IMR-90 (cell line): Measurements from ENCODE around the gene DUOX2. TPM values are rescaled to one million over a fixed set of nuclear protein-coding genes. Genes with fewer than 3 reads are reported as not detected.

Source experiments
- ATAC-seq: fragments of 200-7000 bp; cut with Tn5 transposase; 2 replicates; pipeline ENCODE4 v1.9.1; 2020; ENCODE audit warnings: low read depth, mild to moderate bottlenecking, moderate library complexity
- BruUV-seq: library from RNA; stranded (reverse); fragments of 400-500 nt; replicated peaks from 2 replicates; lab custom pipeline; 2021; lab: Mats Ljungman, UMichigan
- CTCF ChIA-PET: fragments of 300-600 bp; formaldehyde crosslinking; extraction: SDS; loops from one replicate; lab custom pipeline; 2021; ENCODE audit warnings: antibody characterized with exemption; lab: Yijun Ruan, JAX
- POLR2A ChIA-PET: fragments of 300-600 bp; sonication (Branson Sonifier 250); formaldehyde crosslinking; loops from one replicate; lab custom pipeline; 2022; ENCODE audit warnings: antibody characterized with exemption; ENCODE audit not compliant: unreplicated experiment; lab: Charles Lee
- DNase-seq: peaks from one replicate; pipeline ENCODE4 v3.0.0; 2013
- H2AFZ ChIP-seq: replicated peaks from 2 replicates; pipeline ENCODE3; 2013; ENCODE audit warnings: low read length, mild to moderate bottlenecking; ENCODE audit not compliant: poor library complexity
- H2AK5ac ChIP-seq: 2 replicates; pipeline ENCODE4 v1.6.1; 2013; ENCODE audit warnings: low read depth, low read length, inconsistent platforms
- H2AK9ac ChIP-seq: replicated peaks from 2 replicates; pipeline ENCODE3; 2013; ENCODE audit warnings: mild to moderate bottlenecking, low read depth, low read length, moderate library complexity; ENCODE audit not compliant: poor library complexity
- H2BK120ac ChIP-seq: 2 replicates; pipeline ENCODE4 v1.6.1; 2013; ENCODE audit warnings: low read depth, low read length, inconsistent platforms
- H2BK15ac ChIP-seq: 3 replicates; pipeline ENCODE4 v1.6.1; 2013; ENCODE audit warnings: low read depth, low read length, inconsistent platforms
- H2BK20ac ChIP-seq: 2 replicates; pipeline ENCODE4 v1.6.1; 2013; ENCODE audit warnings: low read depth, mild to moderate bottlenecking, inconsistent platforms, low read length, moderate library complexity
- H2BK5ac ChIP-seq: 2 replicates; pipeline ENCODE4 v1.6.1; 2013; ENCODE audit warnings: mild to moderate bottlenecking, low read depth, low read length, inconsistent platforms; ENCODE audit not compliant: poor library complexity, severe bottlenecking
- H3K14ac ChIP-seq: replicated peaks from 2 replicates; pipeline ENCODE4 v1.6.1; 2013; ENCODE audit warnings: low read depth, low read length, inconsistent platforms
- H3K18ac ChIP-seq: 2 replicates; pipeline ENCODE4 v1.6.1; 2013; ENCODE audit warnings: low read depth, low read length, control low read depth
- H3K23ac ChIP-seq: 2 replicates; pipeline ENCODE4 v1.6.1; 2013; ENCODE audit warnings: low read depth, low read length, inconsistent platforms
- H3K27ac ChIP-seq: 2 replicates; pipeline ENCODE4 v1.5.1; 2013; ENCODE audit warnings: mild to moderate bottlenecking, control low read depth, low read length; ENCODE audit not compliant: insufficient read depth
- H3K27me3 ChIP-seq: 2 replicates; pipeline ENCODE4 v1.6.1; 2013; ENCODE audit warnings: low read length; ENCODE audit not compliant: control insufficient read depth, insufficient read depth
- H3K36me3 ChIP-seq: 2 replicates; pipeline ENCODE4 v1.6.1; 2013; ENCODE audit warnings: low read length, mixed read lengths; ENCODE audit not compliant: control insufficient read depth, insufficient read depth
- H3K4ac ChIP-seq: 2 replicates; pipeline ENCODE4 v1.6.1; 2013; ENCODE audit warnings: low read depth, low read length, inconsistent platforms
- H3K4me1 ChIP-seq: 2 replicates; pipeline ENCODE4 v1.6.1; 2013; ENCODE audit warnings: low read length, mixed read lengths; ENCODE audit not compliant: control insufficient read depth, insufficient read depth
- H3K4me2 ChIP-seq: 2 replicates; pipeline ENCODE4 v1.6.1; 2013; ENCODE audit warnings: low read depth, mild to moderate bottlenecking, control low read depth, low read length, moderate library complexity
- H3K4me3 ChIP-seq: 2 replicates; pipeline ENCODE4 v1.5.1; 2013; ENCODE audit warnings: low read depth, mild to moderate bottlenecking, control low read depth, low read length, moderate library complexity; ENCODE audit not compliant: insufficient read depth
- H3K56ac ChIP-seq: 2 replicates; pipeline ENCODE4 v1.6.1; 2013; ENCODE audit warnings: low read length, inconsistent platforms; ENCODE audit not compliant: insufficient read depth; ENCODE audit errors: extremely low read depth
- H3K79me1 ChIP-seq, 2 experiments: 2 replicates each; pipeline ENCODE4 v1.6.1; 2013; ENCODE audit warnings: low read length in 2 of 2, inconsistent platforms in 1 of 2, low read depth in 1 of 2
- H3K9ac ChIP-seq: 2 replicates; pipeline ENCODE4 v1.6.1; 2013; ENCODE audit warnings: low read depth, low read length, control low read depth
- H3K9me1 ChIP-seq: 2 replicates; pipeline ENCODE4 v1.6.1; 2013; ENCODE audit warnings: low read length, inconsistent platforms; ENCODE audit not compliant: insufficient read depth
- H3K9me3 ChIP-seq: 2 replicates; pipeline ENCODE4 v1.6.1; 2013; ENCODE audit warnings: low read length; ENCODE audit not compliant: control insufficient read depth, insufficient read depth
- H4K20me1 ChIP-seq: 2 replicates; pipeline ENCODE4 v1.6.1; 2013; ENCODE audit warnings: low read length, inconsistent platforms; ENCODE audit not compliant: insufficient read depth
- H4K5ac ChIP-seq: 2 replicates; pipeline ENCODE4 v1.6.1; 2013; ENCODE audit warnings: mild to moderate bottlenecking, low read depth, low read length, control low read depth
- H4K8ac ChIP-seq, 2 experiments: 2 replicates each; pipeline ENCODE4 v1.6.1; 2013; ENCODE audit warnings: low read depth in 2 of 2, low read length in 2 of 2, control low read depth in 1 of 2, inconsistent platforms in 1 of 2
- H4K91ac ChIP-seq: 2 replicates; pipeline ENCODE4 v1.6.1; 2013; ENCODE audit warnings: low read depth, low read length, inconsistent platforms; ENCODE audit not compliant: insufficient read depth
- ELK1 ChIP-seq: fragments of 150-350 bp; IDR thresholded peaks from 2 replicates; pipeline ENCODE4 v1.6.1; 2016; ENCODE audit warnings: low read depth, mild to moderate bottlenecking, low read length, moderate library complexity, borderline replicate concordance
- FOS ChIP-seq: fragments of 150-350 bp; IDR thresholded peaks from 2 replicates; pipeline ENCODE4 v1.6.1; 2016; ENCODE audit warnings: low read depth, low read length
- MAFK ChIP-seq: IDR thresholded peaks from 2 replicates; pipeline ENCODE4 v1.6.1; 2012; ENCODE audit warnings: low read depth, low read length, improper control_type of control experiment
- MXI1 ChIP-seq: IDR thresholded peaks from 2 replicates; pipeline ENCODE4 v1.6.1; 2012; ENCODE audit warnings: low read depth, mild to moderate bottlenecking, low read length, moderate library complexity, borderline replicate concordance
- NFE2L2 ChIP-seq: fragments of 150-350 bp; IDR thresholded peaks from 2 replicates; pipeline ENCODE4 v1.6.1; 2016; ENCODE audit warnings: low read depth, mild to moderate bottlenecking, low read length
- RAD21 ChIP-seq: IDR thresholded peaks from 2 replicates; pipeline ENCODE4 v1.6.1; 2012; ENCODE audit warnings: low read length, improper control_type of control experiment
- RFX5 ChIP-seq: IDR thresholded peaks from 2 replicates; pipeline ENCODE4 v1.8.0; 2012; ENCODE audit warnings: low read depth, mild to moderate bottlenecking, low read length, moderate library complexity
- SMC3 ChIP-seq: fragments of 150-350 bp; IDR thresholded peaks from 2 replicates; pipeline ENCODE4 v1.6.1; 2016; ENCODE audit warnings: low read depth, mild to moderate bottlenecking, antibody characterized with exemption, low read length, moderate library complexity
- USF2 ChIP-seq: fragments of 150-350 bp; IDR thresholded peaks from 2 replicates; pipeline ENCODE4 v1.6.1; 2017; ENCODE audit warnings: mild to moderate bottlenecking, antibody characterized with exemption, low read length, low read depth
- WGBS, 2 experiments: methylation state at CpG; one replicate each; pipeline versions ENCODE4 v1.1.5 to v1.1.7; 2013; ENCODE audit warnings: missing lambda C conversion rate in 2 of 2; ENCODE audit not compliant: insufficient read length in 1 of 2; ENCODE audit errors: extremely low coverage in 2 of 2; 5-methylcytosine and 5-hydroxymethylcytosine counted together
- dilution Hi-C: fragments of 300-500 bp; cut with HindIII; formaldehyde crosslinking; loops from one replicate; pipeline ENCODE4 v1.14.3; 2018; ENCODE audit warnings: low sequenced_read_pairs; ENCODE audit not compliant: unreplicated experiment
- in situ Hi-C: fragments of 300-500 bp; cut with MboI; formaldehyde crosslinking; loops from 3 replicates; pipeline ENCODE4 v1.14.3; 2019; ENCODE audit warnings: low sequenced_read_pairs, inconsistent platforms, mixed read lengths
- intact Hi-C: fragments of 100-400 bp; cut with micrococcal nuclease; formaldehyde crosslinking; loops from 2 replicates; pipeline ENCODE4 v1.10.0; 2022
- polyA plus RNA-seq, 3 experiments: library from polyadenylated mRNA; depleted of rRNA; stranded (reverse); fragments of >200 nt; gene quantifications; 2 replicates each; pipeline ENCODE4 v1.2.3, GENCODE V29; 2012; ENCODE audit warnings: low replicate concordance in 1 of 3
- total RNA-seq: library from RNA; depleted of rRNA; stranded (reverse); fragments of >200 nt; gene quantifications from 2 replicates; pipeline ENCODE4 v1.2.3, GENCODE V29; 2012

The DUOX2 gene
- total and polyA plus RNA-seq, 2 of the 4 experiments (the other 2 are of a cell fraction) = not detected

GRCh38 chr15:45151998-45152828, 38.2 kb upstream of the DUOX2 start:
- TF ChIP-seq FOS (no peak), ELK1 (no peak), MXI1 (no peak), SMC3 (no peak), RAD21 (no peak), MAFK (no peak), NFE2L2 (no peak), USF2 (no peak), RFX5 (no peak)
- WGBS, 2 experiments = 94% methylated on average over 18 of the region's 36 CpGs; no CpG with 5 or more reads in 1 of the 2 experiments

More at GRCh38 chr15:45151998-45152828, 38.2 kb upstream of the DUOX2 start:
- H3K14ac ChIP-seq = no peak overlapping the region
- no peak overlapping the region for H4K8ac ChIP-seq
- H2BK20ac ChIP-seq = no peak overlapping the region
- no peak overlapping the region for H3K4ac ChIP-seq
- no TSS peak for BruUV-seq
- H3K56ac ChIP-seq = no peak overlapping the region
- no peak overlapping the region for H2BK15ac ChIP-seq
- no peak overlapping the region for H3K27ac ChIP-seq
- intact Hi-C loops = no loop called here
- DNase-seq (no peak), ATAC-seq (no peak)
- no peak overlapping the region for H3K9ac ChIP-seq
- no peak overlapping the region for H3K4me2 ChIP-seq
- H2AK9ac ChIP-seq = peak overlapping the region; percentile 28
- H4K91ac ChIP-seq = no peak overlapping the region
- CTCF ChIA-PET = no interaction called here
- no peak overlapping the region for H2AFZ ChIP-seq
- no peak overlapping the region for H4K5ac ChIP-seq
- H4K20me1 ChIP-seq = no peaks in the 10 kb centered on the region
- POLR2A ChIA-PET = no interaction called here
- no peak overlapping the region for H3K18ac ChIP-seq
- H2BK120ac ChIP-seq = no peak overlapping the region
- H3K9me1 ChIP-seq = peaks cover 5% of the 10 kb centered on the region
- no peaks in the 10 kb centered on the region for H3K27me3 ChIP-seq
- no peak overlapping the region for H2AK5ac ChIP-seq
- no peaks in the 10 kb centered on the region for H3K36me3 ChIP-seq
- in situ Hi-C loops = no loop called here
- H3K79me1 ChIP-seq = no peaks in the 10 kb centered on the region
- no peak overlapping the region for H2BK5ac ChIP-seq
- H3K9me3 ChIP-seq = no peaks in the 10 kb centered on the region
- no peak overlapping the region for H3K4me3 ChIP-seq
- H3K4me1 ChIP-seq = peaks cover 4% of the 10 kb centered on the region; the same call in 1 of the 2 replicates
- H3K23ac ChIP-seq = no peak overlapping the region
- dilution Hi-C loops = no loop called here
